HepG2 (cell line): Measurements from ENCODE around the gene UGGT1. TPM values are rescaled to one million over a fixed set of nuclear protein-coding genes. Genes with fewer than 3 reads are reported as not detected.

ENCODE experiments used
- ARID3A ChIP-seq: IDR thresholded peaks from 2 replicates; pipeline ENCODE4 v1.6.1; 2012; ENCODE audit warnings: low read depth, low read length, improper control_type of control experiment
- CBX5 ChIP-seq: sonication (generic); formaldehyde crosslinking; IDR thresholded peaks from 2 replicates; pipeline ENCODE4 v1.4.0; 2020; ENCODE audit warnings: missing genetic modification reagents, borderline replicate concordance
- CENPT ChIP-seq: sonication (generic); formaldehyde crosslinking; IDR thresholded peaks from 2 replicates; pipeline ENCODE4 v1.8.0; 2022; ENCODE audit warnings: low read depth, mild to moderate bottlenecking, moderate library complexity, missing genetic modification reagents
- ETS1 ChIP-seq: sonication (generic); formaldehyde crosslinking; IDR thresholded peaks from 2 replicates; pipeline ENCODE4 v1.4.0; 2020; ENCODE audit warnings: missing genetic modification reagents
- KDM5A ChIP-seq: fragments of 200-600 bp; sonication (generic); IDR thresholded peaks from 2 replicates; pipeline ENCODE4 v1.7.0; 2018; ENCODE audit warnings: antibody characterized with exemption, mild to moderate bottlenecking, low read length, borderline replicate concordance
- KLF16 ChIP-seq, 2 experiments: sonication (generic) in 1 of 2; formaldehyde crosslinking in 1 of 2; IDR thresholded peaks; 2 replicates each; pipeline versions ENCODE4 v1.6.1 to v1.8.0; 2016 to 2023; ENCODE audit warnings: missing genetic modification reagents in 2 of 2, missing compliant biosample characterization in 1 of 2
- MBD4 ChIP-seq: IDR thresholded peaks from 2 replicates; pipeline ENCODE4 v1.6.1; 2012; ENCODE audit warnings: low read length, inconsistent platforms, borderline replicate concordance
- SIN3A ChIP-seq: IDR thresholded peaks from 2 replicates; pipeline ENCODE4 v1.6.1; 2011; ENCODE audit warnings: low read depth, mild to moderate bottlenecking, control low read depth, low read length, borderline replicate concordance
- SKIL ChIP-seq: sonication (generic); formaldehyde crosslinking; IDR thresholded peaks from 2 replicates; pipeline ENCODE4 v1.8.0; 2022; ENCODE audit warnings: missing genetic modification reagents, mild to moderate bottlenecking, moderate library complexity, borderline replicate concordance
- SMAD3 ChIP-seq: sonication (generic); formaldehyde crosslinking; IDR thresholded peaks from 2 replicates; pipeline ENCODE4 v1.4.0; 2020; ENCODE audit warnings: missing genetic modification reagents
- ZBTB49 ChIP-seq: sonication (generic); formaldehyde crosslinking; IDR thresholded peaks from 2 replicates; pipeline ENCODE4 v1.4.0; 2020; ENCODE audit warnings: missing genetic modification reagents, borderline replicate concordance
- ZFP62 ChIP-seq: sonication (generic); formaldehyde crosslinking; IDR thresholded peaks from 2 replicates; pipeline ENCODE4 v1.4.0; 2020; ENCODE audit warnings: missing genetic modification reagents
- ZNF253 ChIP-seq: sonication (generic); formaldehyde crosslinking; IDR thresholded peaks from 2 replicates; pipeline ENCODE4 v1.8.0; 2022; ENCODE audit warnings: mild to moderate bottlenecking, missing genetic modification reagents, borderline replicate concordance
- ZNF329 ChIP-seq: sonication (generic); formaldehyde crosslinking; IDR thresholded peaks from 2 replicates; pipeline ENCODE4 v1.9.0; 2021; ENCODE audit warnings: low read depth, mild to moderate bottlenecking, missing genetic modification reagents
- polyA plus RNA-seq, 8 experiments: library from polyadenylated mRNA; depleted of rRNA in 3 of 8; stranded (reverse) in 7 of 8; unstranded in 1 of 8; fragments of >200 nt; fragmentation: Illumina TruSeq in 4 of 8; extraction: Trizol in 4 of 8; gene quantifications; 2 replicates each; pipeline versions ENCODE4 v1.2.1 to v1.2.3, GENCODE V29; 2011 to 2016; ENCODE audit warnings: low read depth in 4 of 8, missing spikeins in 1 of 8, mixed read lengths in 1 of 8; ENCODE audit not compliant: insufficient read depth in 1 of 8
- total RNA-seq, 5 experiments: library from RNA; depleted of rRNA; stranded (reverse); fragments of >200 nt; fragmentation: Illumina TruSeq; extraction: Trizol; gene quantifications; 2 replicates each; pipeline ENCODE4 v1.2.3, GENCODE V29; 2016; ENCODE audit warnings: low read depth in 1 of 5

The UGGT1 gene
- total and polyA plus RNA-seq, 2 of the 13 experiments (the other 11 are each of a cell fraction or from before 2014, with no cell fraction given), result 35.8 to 83.2 TPM

- TF ChIP-seq MBD4, result no peak
- TF ChIP-seq CENPT (CRISPR knock-in tag), result peak; percentile 77; the same call in 1 of the 2 replicates
- TF ChIP-seq ZNF329 (CRISPR knock-in tag), result no peak
- TF ChIP-seq ZFP62 (CRISPR knock-in tag), result no peak
- peak in 1 of 2 experiments; percentile 93; a peak in 3 of 4 replicates for TF ChIP-seq KLF16 (CRISPR knock-in tag; IDR thresholded peaks at IDR 0.05)
- TF ChIP-seq ZBTB49 (CRISPR knock-in tag), result no peak
- no peak for TF ChIP-seq SIN3A
- TF ChIP-seq KDM5A, result peak; percentile 47; the same call in 1 of the 2 replicates
- peak; percentile 4; the same call in 1 of the 2 replicates for TF ChIP-seq SMAD3 (CRISPR knock-in tag)
- no peak; the same call in 1 of the 2 replicates for TF ChIP-seq ETS1 (CRISPR knock-in tag)
- TF ChIP-seq ZNF253 (CRISPR knock-in tag), result no peak; the same call in 1 of the 2 replicates
- TF ChIP-seq SKIL (CRISPR knock-in tag), result peak; percentile 38; the same call in 1 of the 2 replicates
- TF ChIP-seq CBX5 (CRISPR knock-in tag), result no peak
- TF ChIP-seq ARID3A, result no peak
These were observed 142.2 kb downstream of the UGGT1 start (continued) for GRCh38 chr2:128232965-128233789.
